Urinary bladder (tissue), 4 donors: ENCODE measurements around the gene GUCD1. TPM values are rescaled to one million over a fixed set of nuclear protein-coding genes. Genes with fewer than 3 reads are reported as not detected.
"Not testable (repeated sequence)": the region's sequence is repeated elsewhere in the genome, so short reads cannot be mapped to it uniquely, and the experiment has no call there.

Experiments
- DNase-seq: peaks from one replicate; pipeline ENCODE4 v3.0.0-alpha.2; 2015; ENCODE audit errors: extremely low spot score
- H3K27ac ChIP-seq: one replicate; pipeline ENCODE4 v1.5.1; 2013; ENCODE audit warnings: low read depth, mild to moderate bottlenecking, moderate library complexity
- H3K36me3 ChIP-seq: one replicate; pipeline ENCODE4 v1.6.1; 2013; ENCODE audit warnings: mild to moderate bottlenecking, moderate library complexity; ENCODE audit not compliant: insufficient read depth
- H3K4me1 ChIP-seq: one replicate; pipeline ENCODE4 v1.6.1; 2013; ENCODE audit warnings: mild to moderate bottlenecking, moderate library complexity; ENCODE audit not compliant: insufficient read depth
- H3K4me3 ChIP-seq: one replicate; pipeline ENCODE4 v1.5.1; 2013; ENCODE audit warnings: low read depth, low read length
- WGBS: extraction: QIAGEN DNeasy Blood & Tissue Kit; methylation state at CpG from one replicate; pipeline ENCODE4 v1.1.7; 2013; 5-methylcytosine and 5-hydroxymethylcytosine counted together
- polyA plus RNA-seq: library from polyadenylated mRNA; stranded (reverse); fragments of 200-250 nt; gene quantifications from one replicate; pipeline ENCODE4 v1.2.3, GENCODE V29; 2013
- total RNA-seq: library from RNA; depleted of rRNA; stranded (reverse); fragments of >200 nt; gene quantifications from one replicate; pipeline ENCODE4 v1.2.3, GENCODE V29; 2014
- donor health status: healthy with polysubstance abuse.
- donor health status: healthy.

GUCD1 gene
- total and polyA plus RNA-seq, 2 donors: 61.3 to 111 TPM

- DNase-seq: no peak
- no peak overlapping the region for H3K27ac ChIP-seq
- no peaks in the 10 kb centered on the region for H3K4me1 ChIP-seq
- peaks cover 2% of the 10 kb centered on the region for H3K36me3 ChIP-seq
- H3K4me3 ChIP-seq: no peak overlapping the region
- WGBS: 93% methylated on average over 2 of the region's 2 CpGs
Observed at GRCh38 chr22:24565077-24565476, 10.1 kb upstream of the GUCD1 start.

- Histone ChIP-seq H3K4me1 (no peaks in the 10 kb centered on the region), H3K4me3 (no peak overlapping the region), H3K36me3 (peaks cover 2% of the 10 kb centered on the region), H3K27ac (no peak overlapping the region)
- WGBS: 45% methylated on average over 2 of the region's 2 CpGs
- no peak for DNase-seq
Observed at GRCh38 chr22:24564376-24565058, 9.6 kb upstream of the GUCD1 start.

- Histone ChIP-seq H3K27ac (no peak overlapping the region), H3K36me3 (peaks cover 2% of the 10 kb centered on the region), H3K4me1 (no peaks in the 10 kb centered on the region), H3K4me3 (no peak overlapping the region)
- no peak for DNase-seq
- 94% methylated on average over 2 of the region's 2 CpGs for WGBS
Observed at GRCh38 chr22:24563246-24563645, 8.3 kb upstream of the GUCD1 start.

GRCh38 chr22:24559471-24559870 is 4.5 kb upstream of the GUCD1 start:
- no peak overlapping the region for H3K4me3 ChIP-seq
- no peak overlapping the region for H3K27ac ChIP-seq
- peaks cover 2% of the 10 kb centered on the region for H3K36me3 ChIP-seq
- 67% methylated on average over 4 of the region's 4 CpGs for WGBS
- H3K4me1 ChIP-seq: no peaks in the 10 kb centered on the region
- no peak for DNase-seq

- DNase-seq: peak; percentile 98
- Histone ChIP-seq H3K27ac (peak within 1 kb of the TSS; percentile 95), H3K4me1 (no peaks in the 10 kb centered on the region), H3K36me3 (no peaks in the 10 kb centered on the region), H3K4me3 (peak within 1 kb of the TSS; percentile 95)
- under 1% methylated on average over 59 of the region's 59 CpGs for WGBS
Observed at GRCh38 chr22:24555165-24556039, 464 bp upstream of the GUCD1 start, which contains the start of gene SNRPD3. SNRPD3 (plus strand) TSS chr22:24555999; CDS start chr22:24557675, 1,676 bp downstream.

- Histone ChIP-seq H3K27ac (peak overlapping the region; percentile 95), H3K4me3 (peak overlapping the region; percentile 83), H3K36me3 (no peaks in the 10 kb centered on the region), H3K4me1 (no peaks in the 10 kb centered on the region)
- 24% methylated on average over 12 of the region's 12 CpGs for WGBS
- no peak for DNase-seq
Observed at GRCh38 chr22:24553597-24554312, 1.2 kb downstream of the GUCD1 start.

GRCh38 chr22:24552503-24553286 is 2.2 kb downstream of the GUCD1 start:
- not testable (repeated sequence) for DNase-seq, H3K4me3 ChIP-seq, H3K36me3 ChIP-seq, H3K4me1 ChIP-seq, H3K27ac ChIP-seq
- WGBS: 80% methylated on average over 10 of the region's 10 CpGs

GRCh38 chr22:24550902-24551435 is 4.0 kb downstream of the GUCD1 start:
- DNase-seq: no peak
- WGBS: 78% methylated on average over 6 of the region's 6 CpGs
- Histone ChIP-seq H3K4me3 (no peak overlapping the region), H3K36me3 (no peaks in the 10 kb centered on the region), H3K27ac (no peak overlapping the region), H3K4me1 (no peaks in the 10 kb centered on the region)

- WGBS: 88% methylated on average over 8 of the region's 8 CpGs
- Histone ChIP-seq H3K36me3 (no peaks in the 10 kb centered on the region), H3K4me3 (no peak overlapping the region), H3K27ac (no peak overlapping the region), H3K4me1 (no peaks in the 10 kb centered on the region)
- DNase-seq: no peak
Observed at GRCh38 chr22:24550028-24550901, 4.7 kb downstream of the GUCD1 start.

GRCh38 chr22:24548812-24549211 is 6.1 kb downstream of the GUCD1 start:
- no peak for DNase-seq
- H3K27ac ChIP-seq: no peak overlapping the region
- H3K36me3 ChIP-seq: no peaks in the 10 kb centered on the region
- no peak overlapping the region for H3K4me3 ChIP-seq
- no peaks in the 10 kb centered on the region for H3K4me1 ChIP-seq
- WGBS: 95% methylated on average over 4 of the region's 4 CpGs

- WGBS: 91% methylated on average over 11 of the region's 11 CpGs
- Histone ChIP-seq H3K4me3 (no peak overlapping the region), H3K4me1 (no peaks in the 10 kb centered on the region), H3K27ac (no peak overlapping the region), H3K36me3 (peaks cover 2% of the 10 kb centered on the region)
- no peak for DNase-seq
Observed at GRCh38 chr22:24543679-24544243, 11.2 kb downstream of the GUCD1 start.

- H3K27ac ChIP-seq: no peak overlapping the region
- no peaks in the 10 kb centered on the region for H3K4me1 ChIP-seq
Observed at GRCh38 chr22:24543185-24543601, 11.7 kb downstream of the GUCD1 start.

More at GRCh38 chr22:24543185-24543601, 11.7 kb downstream of the GUCD1 start:
- 86% methylated on average over 7 of the region's 7 CpGs for WGBS
- Histone ChIP-seq H3K4me3 (no peak overlapping the region), H3K36me3 (peaks cover 2% of the 10 kb centered on the region)
- no peak for DNase-seq
